HG02840 (cell line): ENCODE data around the gene PTPN9.
"Not testable (repeated sequence)": the region's sequence is repeated elsewhere in the genome, so short reads cannot be mapped to it uniquely, and the experiment has no call there.

Experiments
- ATAC-seq: cut with Tn5 transposase; IDR thresholded peaks from one replicate; pipeline ENCODE4 v1.9.1; 2021; ENCODE audit warnings: mild to moderate bottlenecking, moderate library complexity, moderate number of reproducible peaks; ENCODE audit not compliant: unreplicated experiment, low FRiP score

PTPN9 gene

GRCh38 chr15:75455424-75455981, 123.6 kb downstream of the PTPN9 start:
- ATAC-seq: no peak

GRCh38 chr15:75454471-75455378, 124.4 kb downstream of the PTPN9 start:
- no peak for ATAC-seq

GRCh38 chr15:75453703-75454470, 125.2 kb downstream of the PTPN9 start:
- ATAC-seq: peak; percentile 36

- no peak for ATAC-seq
Measured at GRCh38 chr15:75452865-75453702, 126.0 kb downstream of the PTPN9 start.

GRCh38 chr15:75452364-75452864, 126.7 kb downstream of the PTPN9 start:
- no peak for ATAC-seq

- peak; percentile 39 for ATAC-seq
Measured at GRCh38 chr15:75451674-75452363, 127.3 kb downstream of the PTPN9 start, which contains the start of gene SIN3A. Gene SIN3A, minus strand, starts transcription at chr15:75451690. Its CDS starts 21,315 bp downstream, at chr15:75430375.

GRCh38 chr15:75451202-75451673, 127.9 kb downstream of the PTPN9 start:
- ATAC-seq: no peak

- ATAC-seq: peak; percentile 23
Measured at GRCh38 chr15:75450307-75451201, 128.6 kb downstream of the PTPN9 start.

GRCh38 chr15:75449585-75450306, 129.4 kb downstream of the PTPN9 start:
- no peak for ATAC-seq

GRCh38 chr15:75448171-75448570, 130.9 kb downstream of the PTPN9 start:
- not testable (repeated sequence) for ATAC-seq

GRCh38 chr15:75446151-75446550, 133.0 kb downstream of the PTPN9 start:
- no peak for ATAC-seq

GRCh38 chr15:75445324-75445723, 133.8 kb downstream of the PTPN9 start:
- ATAC-seq: not testable (repeated sequence)

- not testable (repeated sequence) for ATAC-seq
Measured at GRCh38 chr15:75443972-75444453, 135.1 kb downstream of the PTPN9 start.

GRCh38 chr15:75437721-75438120, 141.4 kb downstream of the PTPN9 start:
- ATAC-seq: no peak

GRCh38 chr15:75436881-75437280, 142.2 kb downstream of the PTPN9 start:
- ATAC-seq: no peak

GRCh38 chr15:75431682-75432081, 147.4 kb downstream of the PTPN9 start:
- ATAC-seq: no peak

GRCh38 chr15:75431270-75431669, 147.8 kb downstream of the PTPN9 start:
- ATAC-seq: no peak
